ENCODE results near the gene FECH.

FECH gene

DNA sequence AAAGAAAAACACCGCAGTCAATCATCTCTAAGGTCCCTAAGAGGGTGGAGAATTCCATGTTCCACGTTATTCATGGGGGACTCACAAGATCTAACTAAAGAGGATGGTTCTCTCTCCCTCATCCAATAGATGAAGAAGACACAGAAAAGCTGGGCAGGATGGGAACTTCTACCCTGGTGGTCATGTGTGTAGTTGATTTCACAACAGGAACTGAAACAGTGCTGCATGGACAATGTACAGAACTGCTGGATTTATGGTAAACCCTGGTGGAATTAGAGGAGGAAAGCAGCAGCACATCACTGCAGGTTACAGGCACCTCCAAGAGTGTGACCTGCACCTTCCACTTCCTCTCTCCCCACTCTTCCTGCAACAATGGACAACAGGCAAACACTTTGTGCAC is 31.4 kb downstream of the FECH start:
- TF ChIP-seq, protein P1, sequence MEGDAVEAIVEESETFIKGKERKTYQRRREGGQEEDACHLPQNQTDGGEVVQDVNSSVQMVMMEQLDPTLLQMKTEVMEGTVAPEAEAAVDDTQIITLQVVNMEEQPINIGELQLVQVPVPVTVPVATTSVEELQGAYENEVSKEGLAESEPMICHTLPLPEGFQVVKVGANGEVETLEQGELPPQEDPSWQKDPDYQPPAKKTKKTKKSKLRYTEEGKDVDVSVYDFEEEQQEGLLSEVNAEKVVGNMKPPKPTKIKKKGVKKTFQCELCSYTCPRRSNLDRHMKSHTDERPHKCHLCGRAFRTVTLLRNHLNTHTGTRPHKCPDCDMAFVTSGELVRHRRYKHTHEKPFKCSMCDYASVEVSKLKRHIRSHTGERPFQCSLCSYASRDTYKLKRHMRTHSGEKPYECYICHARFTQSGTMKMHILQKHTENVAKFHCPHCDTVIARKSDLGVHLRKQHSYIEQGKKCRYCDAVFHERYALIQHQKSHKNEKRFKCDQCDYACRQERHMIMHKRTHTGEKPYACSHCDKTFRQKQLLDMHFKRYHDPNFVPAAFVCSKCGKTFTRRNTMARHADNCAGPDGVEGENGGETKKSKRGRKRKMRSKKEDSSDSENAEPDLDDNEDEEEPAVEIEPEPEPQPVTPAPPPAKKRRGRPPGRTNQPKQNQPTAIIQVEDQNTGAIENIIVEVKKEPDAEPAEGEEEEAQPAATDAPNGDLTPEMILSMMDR (IDR thresholded peaks at IDR 0.05) = no peak

DNA sequence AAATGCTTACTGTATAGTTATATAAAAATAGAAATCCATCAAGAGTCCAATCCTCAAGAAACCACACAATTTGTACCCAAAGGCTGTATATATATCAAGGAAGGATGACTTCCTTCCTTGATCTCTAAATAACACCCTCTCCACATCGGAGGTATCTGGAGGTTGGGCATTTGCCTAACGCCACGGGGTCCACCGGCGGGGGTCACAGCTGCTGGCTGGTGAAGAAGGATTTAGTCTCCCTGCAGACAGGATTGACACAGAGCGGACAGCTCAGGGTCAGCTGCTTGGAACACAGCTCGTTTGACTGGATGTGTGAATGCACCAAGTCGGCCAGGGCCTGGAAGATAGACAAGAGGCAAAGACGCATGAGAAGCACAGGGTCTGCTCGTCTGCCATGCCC is 36.0 kb downstream of the FECH start:
- TF ChIP-seq, protein P1 (IDR thresholded peaks at IDR 0.05) = no peak

DNA sequence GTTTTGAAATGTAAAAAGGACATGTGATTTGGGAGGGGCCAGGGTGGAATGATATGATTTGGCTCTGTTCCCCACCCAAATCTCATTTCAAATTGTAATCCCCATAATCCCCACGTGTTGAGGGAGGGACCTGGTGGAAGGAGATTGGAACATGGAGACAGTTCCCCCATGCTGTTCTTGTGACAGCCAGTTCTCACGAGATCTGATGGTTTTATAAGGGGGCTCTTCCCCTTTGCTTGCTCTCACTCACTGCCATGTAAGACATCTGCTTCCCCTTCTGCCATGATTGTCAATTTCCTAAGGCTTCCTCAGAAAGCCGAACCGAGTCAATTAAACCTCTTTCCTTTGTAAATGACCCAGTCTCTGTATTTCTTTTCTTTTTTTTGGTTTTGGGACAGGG is 39.2 kb downstream of the FECH start:
- TF ChIP-seq, protein P1 (IDR thresholded peaks at IDR 0.05) = no peak

DNA sequence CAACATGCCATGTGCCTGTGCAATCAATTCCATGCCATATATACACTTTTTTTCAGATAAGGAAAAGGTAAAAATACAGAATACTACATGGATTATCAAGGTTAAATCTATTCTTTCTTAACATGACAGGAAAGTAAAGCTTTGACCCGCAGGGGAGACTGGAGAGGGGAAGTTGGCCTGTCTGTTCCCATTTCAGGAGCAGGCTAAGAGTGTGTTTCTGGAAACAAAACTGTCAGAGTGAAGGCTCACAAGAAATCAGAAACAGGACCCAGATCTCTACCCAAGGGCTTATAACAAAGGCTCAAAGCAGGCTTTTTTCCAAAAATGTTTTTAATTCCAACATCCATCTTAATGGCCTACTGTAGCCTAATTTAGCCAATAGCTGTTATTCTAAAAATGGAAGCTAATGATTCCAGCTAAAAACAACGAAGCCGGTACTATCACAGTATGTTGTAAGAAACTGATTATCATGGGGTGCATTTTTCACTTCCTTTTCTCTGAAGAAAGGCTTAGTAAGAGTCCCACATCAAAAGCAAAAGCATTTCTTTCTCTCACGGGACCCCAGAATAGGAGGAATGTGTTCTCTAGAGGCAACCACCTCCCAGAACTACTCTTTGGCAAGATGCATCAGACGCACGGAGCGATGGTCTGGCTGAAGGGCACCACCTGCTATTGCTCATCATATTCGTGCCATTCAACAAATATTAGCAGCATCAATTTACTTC is 41.4 kb downstream of the FECH start:
- TF ChIP-seq, protein P1 (IDR thresholded peaks at IDR 0.05) = no peak

DNA sequence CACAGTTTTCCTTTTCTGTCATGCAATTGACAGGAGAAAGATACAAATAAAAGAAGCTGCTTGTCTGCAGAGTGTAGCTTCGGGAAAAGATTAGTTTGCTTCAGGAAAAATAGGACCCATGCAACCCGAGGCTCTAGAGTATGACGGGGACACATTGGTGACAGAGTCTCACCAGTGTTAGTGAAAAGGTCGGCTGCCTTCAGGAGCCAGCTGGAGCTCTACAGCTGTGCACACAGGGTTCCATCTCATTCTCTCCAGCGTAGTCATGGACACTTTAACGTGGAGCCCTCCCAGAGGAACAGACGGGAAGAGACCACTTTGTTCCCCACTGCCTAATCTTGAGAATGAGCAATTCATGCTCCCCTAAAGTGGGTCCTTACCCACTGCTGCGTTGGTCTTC is 42.9 kb downstream of the FECH start:
- TF ChIP-seq, protein P1 (IDR thresholded peaks at IDR 0.05) = no peak

DNA sequence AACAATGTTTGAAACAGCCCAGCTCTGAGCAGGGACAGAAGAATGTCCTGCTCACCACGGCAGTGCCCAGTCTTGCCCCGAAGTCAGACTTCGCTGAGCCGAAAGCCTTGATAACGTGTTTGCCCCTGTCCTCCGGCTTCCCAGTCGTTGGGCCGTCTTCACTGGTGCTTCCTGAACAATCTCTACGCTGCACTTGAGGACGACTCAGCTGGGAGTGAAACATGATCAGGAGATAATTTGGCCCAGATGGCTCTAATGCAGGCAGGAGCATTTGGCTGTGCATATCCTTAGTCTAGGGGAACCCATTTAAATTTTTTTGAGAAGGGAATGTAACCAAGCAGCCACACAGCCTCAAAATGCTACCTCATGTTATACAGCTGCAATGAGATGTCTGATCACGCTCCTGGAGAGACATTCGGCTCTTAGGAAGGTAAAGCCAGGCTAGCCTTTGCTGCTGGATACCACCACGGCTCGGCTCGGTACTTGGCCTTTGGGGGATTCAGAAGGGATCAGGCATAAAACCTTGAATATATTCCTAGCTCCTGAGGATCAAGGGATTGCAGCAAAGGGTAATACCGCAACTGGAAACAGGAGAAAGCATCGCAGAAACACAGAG is 43.6 kb downstream of the FECH start:
- TF ChIP-seq, protein P1 (IDR thresholded peaks at IDR 0.05) = no peak

DNA sequence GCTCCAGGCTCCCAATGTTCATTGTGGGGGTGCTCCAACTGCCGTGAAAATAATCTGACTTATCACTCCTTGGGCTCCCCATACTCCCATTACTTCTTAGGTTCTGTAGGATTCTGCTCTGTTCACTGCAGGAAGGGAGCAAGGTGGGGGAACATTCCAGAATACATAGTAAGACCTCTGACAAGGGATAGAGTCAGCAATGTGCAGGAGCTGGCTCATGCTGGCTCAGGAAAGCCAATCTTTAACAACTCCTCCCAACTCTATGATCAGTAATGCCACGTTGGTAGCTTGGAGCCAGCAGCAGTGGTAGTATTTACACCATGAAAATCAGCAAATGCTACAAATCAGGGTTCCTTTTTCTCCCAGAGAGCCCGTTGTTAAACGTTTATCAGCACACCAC is 44.4 kb downstream of the FECH start:
- TF ChIP-seq, protein P1 (IDR thresholded peaks at IDR 0.05) = no peak
